ENCODE results near the gene CNTRL. TPM values are rescaled to one million over a fixed set of nuclear protein-coding genes. Genes with fewer than 3 reads are reported as not detected.

The CNTRL gene
- total and polyA plus RNA-seq, 2 of the 8 experiments (the other 6 are each of a cell fraction or from before 2014, with no cell fraction given): 5.1 to 13.9 TPM

GRCh38 chr9:121074370-121075250 is at the start of gene CNTRL (continued):
- no peak for TF ChIP-seq ATF2 (IDR thresholded peaks at IDR 0.05; ENCODE audit: low read length)
- no peak for TF ChIP-seq SAP30 (IDR thresholded peaks at IDR 0.05; ENCODE audit: insufficient read depth, insufficient replicate concordance, low read length)
- no peak for TF ChIP-seq BCL11A (IDR thresholded peaks at IDR 0.05; ENCODE audit: low read depth in 2 of 2, low read length in 2 of 2)
